Endothelial cell of hepatic sinusoid (primary cell): Measurements from ENCODE around the gene TSHZ1.

ENCODE experiments used
- in situ Hi-C: cut with HindIII; loops from 2 replicates; pipeline ENCODE4 v1.10.0; 2017; ENCODE audit warnings: low sequenced_read_pairs

Gene TSHZ1

GRCh38 chr18:75241705-75242104, 31.1 kb downstream of the TSHZ1 start:
- in situ Hi-C loops, result no loop called here

DNA sequence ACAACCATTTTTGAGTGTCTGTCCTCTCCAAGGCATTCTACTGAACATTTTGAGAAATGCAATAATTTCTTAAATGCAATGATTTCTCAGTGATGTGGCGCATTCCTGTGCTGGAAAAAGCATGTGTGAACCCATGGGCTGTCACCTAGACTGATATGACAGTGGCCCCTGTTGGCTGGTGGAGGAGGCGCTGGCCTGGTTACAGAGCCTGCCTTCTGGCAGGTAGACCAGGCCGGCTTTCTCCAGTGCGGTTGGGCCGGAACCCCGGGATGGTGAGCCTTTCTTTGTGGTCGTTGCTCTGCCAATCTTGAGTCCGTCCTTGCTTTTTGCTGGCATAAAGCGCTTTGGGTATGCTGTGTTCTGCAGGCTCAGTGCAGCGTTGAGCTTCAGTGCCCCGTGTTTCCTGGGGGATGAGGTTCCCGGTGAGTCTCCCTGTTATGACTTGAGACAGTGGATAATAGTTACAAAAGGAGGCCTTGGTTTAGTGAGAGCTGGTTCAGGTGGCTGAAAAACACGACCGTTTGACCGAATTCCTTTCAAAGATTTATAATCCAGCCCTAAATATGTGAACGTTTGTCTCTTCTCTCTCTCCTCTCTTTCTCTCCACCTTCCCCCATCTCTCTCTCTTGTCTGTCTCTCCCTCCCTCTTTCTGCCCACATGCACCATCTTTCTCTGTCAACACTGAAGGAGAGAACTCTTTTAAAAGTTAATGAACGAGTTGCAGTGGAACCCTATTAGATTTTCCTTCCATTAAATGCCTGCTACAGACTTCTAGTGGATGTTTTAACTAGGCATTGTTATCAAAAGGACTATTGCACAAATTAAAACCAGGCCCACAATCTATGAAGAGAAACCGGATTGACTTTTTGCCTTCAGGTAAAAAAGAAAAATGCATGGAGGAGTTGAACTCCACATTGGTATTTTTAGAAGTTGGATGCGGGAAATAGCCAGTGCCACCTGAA, 34.0 kb downstream of the TSHZ1 start:
- in situ Hi-C loops, result no loop called here

- in situ Hi-C loops, result no loop called here
Observed at GRCh38 chr18:75246721-75247610, 36.4 kb downstream of the TSHZ1 start.

- in situ Hi-C loops, result no loop called here
Observed at GRCh38 chr18:75247611-75248421, 37.2 kb downstream of the TSHZ1 start.

DNA sequence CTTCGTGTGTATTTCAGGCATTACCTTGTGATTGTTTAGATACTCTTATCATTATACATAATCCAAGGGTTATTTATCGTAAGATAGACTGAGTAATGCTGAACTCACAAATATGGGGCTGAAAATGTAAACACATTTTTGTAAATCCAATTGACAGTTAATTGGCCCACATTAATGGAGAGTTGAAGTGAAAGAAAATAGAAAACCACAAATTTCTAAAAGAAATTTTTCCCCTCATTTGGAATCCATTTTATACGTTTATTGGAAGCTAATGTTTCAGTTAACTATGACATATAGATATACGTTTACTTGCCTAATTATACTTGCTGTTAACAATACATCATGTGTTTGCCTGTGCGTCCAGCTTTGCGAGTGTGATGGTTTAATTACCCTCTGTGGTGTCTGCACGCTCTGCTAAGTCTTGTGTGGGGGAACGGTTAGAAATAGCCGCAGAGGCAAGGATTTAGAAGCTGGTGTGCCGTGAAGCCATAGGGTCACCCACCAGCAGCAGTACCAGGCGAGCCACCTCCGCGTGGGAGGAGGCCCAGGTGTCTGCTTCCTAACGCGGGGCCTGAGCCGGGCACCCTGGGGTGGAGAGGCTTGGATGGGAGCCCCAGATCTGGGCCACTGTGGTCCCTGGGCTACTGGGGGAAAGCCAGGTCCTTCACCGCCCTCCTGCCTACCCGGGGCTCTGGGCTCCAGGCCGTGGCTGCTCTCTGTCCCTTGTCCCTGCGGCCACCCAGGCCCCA, 38.0 kb downstream of the TSHZ1 start:
- in situ Hi-C loops, result no loop called here

GRCh38 chr18:75249175-75249518, 38.5 kb downstream of the TSHZ1 start:
- in situ Hi-C loops, result no loop called here

- in situ Hi-C loops, result loop anchor here (5.0 kb wide), 1 partner anchor 107 kb away; no protein-coding TSS in a partner anchor
Observed at GRCh38 chr18:75249672-75250470, 39.3 kb downstream of the TSHZ1 start.

- in situ Hi-C loops, result loop anchor here (5.0 kb wide), 1 partner anchor 107 kb away; no protein-coding TSS in a partner anchor
Observed at GRCh38 chr18:75250471-75250821, 39.8 kb downstream of the TSHZ1 start.

DNA sequence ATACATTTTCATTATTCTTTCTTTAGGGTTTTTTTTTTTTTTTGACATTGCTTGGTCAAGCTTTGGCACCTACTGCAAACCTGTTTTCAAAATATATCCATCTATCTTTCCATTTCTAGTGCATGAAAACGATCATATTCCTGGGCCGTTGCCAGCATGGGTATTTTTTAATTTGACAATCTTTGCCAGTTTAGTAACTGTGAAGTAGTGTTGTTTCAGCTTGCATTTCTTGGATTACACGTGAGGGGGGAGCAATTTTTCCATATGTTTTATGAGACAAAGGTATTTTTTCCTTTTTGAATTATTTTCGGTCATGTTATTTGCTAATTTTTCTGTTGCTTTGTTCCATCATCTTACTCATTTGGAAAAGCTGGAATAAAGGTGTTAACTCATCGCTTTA, 40.9 kb downstream of the TSHZ1 start:
- in situ Hi-C loops, result loop anchor here (5.0 kb wide), 1 partner anchor 106 kb away; no protein-coding TSS in a partner anchor

DNA sequence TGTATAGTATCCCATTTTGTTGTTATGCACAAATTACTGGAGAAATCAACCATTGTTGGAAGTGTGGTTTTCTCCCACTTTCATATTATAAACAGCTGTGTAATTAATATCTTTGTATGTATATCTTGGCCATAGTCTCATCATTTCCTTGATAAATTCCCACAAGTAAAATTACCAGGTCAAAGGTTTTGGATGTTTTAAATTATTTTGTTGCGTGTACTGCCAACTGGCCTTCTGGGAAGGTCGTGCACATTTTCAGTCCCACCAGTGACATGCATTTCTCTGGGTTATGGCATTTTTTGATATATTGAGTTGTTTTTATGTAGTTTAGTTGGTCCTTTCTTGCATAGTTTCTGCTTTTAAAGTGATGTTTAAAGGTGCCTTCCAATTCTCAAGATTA, 41.5 kb downstream of the TSHZ1 start:
- in situ Hi-C loops, result loop anchor here (5.0 kb wide), 1 partner anchor 105 kb away; no protein-coding TSS in a partner anchor

- in situ Hi-C loops, result loop anchor here (5.0 kb wide), 1 partner anchor 104 kb away; no protein-coding TSS in a partner anchor
Observed at GRCh38 chr18:75253043-75253442, 42.4 kb downstream of the TSHZ1 start.

DNA sequence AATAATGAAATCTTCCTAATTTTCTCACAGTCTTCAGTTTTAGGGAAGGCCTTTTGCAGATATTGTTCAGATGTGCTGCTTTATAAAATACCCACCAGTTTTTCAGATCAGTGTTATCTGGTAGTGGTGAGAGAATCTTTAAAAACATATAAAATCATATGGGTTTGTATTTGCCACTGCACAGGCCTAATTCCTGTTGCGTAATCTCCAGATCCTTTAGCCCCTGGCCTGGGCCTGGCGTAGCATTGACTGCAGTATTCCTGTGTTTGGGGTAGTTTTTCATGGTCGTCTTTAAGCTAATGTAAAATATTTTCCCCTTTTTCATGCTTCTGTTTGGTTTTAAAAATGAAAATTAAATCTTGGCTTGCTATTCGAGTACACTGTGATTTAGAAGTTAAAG, 43.2 kb downstream of the TSHZ1 start:
- in situ Hi-C loops, result loop anchor here (5.0 kb wide), 1 partner anchor 104 kb away; no protein-coding TSS in a partner anchor

- in situ Hi-C loops, result no loop called here
Observed at GRCh38 chr18:75255094-75255493, 44.5 kb downstream of the TSHZ1 start.

- in situ Hi-C loops, result no loop called here
Observed at GRCh38 chr18:75256376-75256775, 45.8 kb downstream of the TSHZ1 start.

DNA sequence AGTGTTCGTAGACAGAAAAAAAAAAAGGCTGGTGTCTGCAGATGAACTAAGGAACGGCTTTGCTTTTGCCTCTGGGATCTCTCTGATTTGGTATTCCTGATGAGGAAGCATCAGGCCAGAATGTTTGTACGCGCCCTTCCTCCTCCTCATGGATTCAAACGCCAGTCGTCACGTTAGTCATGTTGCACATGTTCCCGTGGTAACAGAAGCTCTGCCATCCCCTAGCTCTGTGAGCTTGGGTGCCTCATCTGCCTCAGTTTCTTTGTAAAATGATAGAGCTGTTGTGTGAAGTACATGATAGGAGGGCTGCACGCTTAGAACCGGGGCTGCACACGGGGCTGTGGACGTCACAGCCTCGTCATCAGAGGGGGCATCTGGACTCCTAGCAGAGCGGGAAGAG, 47.0 kb downstream of the TSHZ1 start:
- in situ Hi-C loops, result no loop called here

GRCh38 chr18:75261430-75262223, 51.0 kb downstream of the TSHZ1 start:
- in situ Hi-C loops, result no loop called here

- in situ Hi-C loops, result no loop called here
Observed at GRCh38 chr18:75262511-75262910, 51.9 kb downstream of the TSHZ1 start.

- in situ Hi-C loops, result no loop called here
Observed at GRCh38 chr18:75264195-75264594, 53.6 kb downstream of the TSHZ1 start.
